Activated naive CD4-positive, alpha-beta T cell treated with anti-CD3 and anti-CD28 coated beads, Interleukin-2, amount 10 ng/mL, durations not matched to agents 7 days and 5 days (primary cell): Measurements from ENCODE around the gene FAM13C.

ENCODE experiments used
- CTCF ChIA-PET: fragments of 350-600 bp; sonication (Branson Sonifier 250); formaldehyde crosslinking; loops from one replicate; lab custom pipeline; 2021; ENCODE audit warnings: antibody characterized with exemption; lab: Charles Lee
- DNase-seq: peaks from one replicate; pipeline ENCODE4 v3.0.0-alpha.2; 2020
- H3K27ac Mint-ChIP-seq: one replicate; pipeline ENCODE4 v1.8.0; 2021; ENCODE audit warnings: mild to moderate bottlenecking, moderate library complexity, mixed read lengths
- H3K27me3 Mint-ChIP-seq: one replicate; pipeline ENCODE4 v1.8.0; 2021; ENCODE audit warnings: mild to moderate bottlenecking, mixed read lengths
- H3K36me3 Mint-ChIP-seq: one replicate; pipeline ENCODE4 v1.8.0; 2021; ENCODE audit warnings: mixed read lengths
- H3K4me1 Mint-ChIP-seq: one replicate; pipeline ENCODE4 v1.8.0; 2021; ENCODE audit warnings: mixed read lengths
- H3K4me3 Mint-ChIP-seq: one replicate; pipeline ENCODE4 v1.8.0; 2021; ENCODE audit warnings: mild to moderate bottlenecking, moderate library complexity, mixed read lengths
- H3K9me3 Mint-ChIP-seq: one replicate; pipeline ENCODE4 v1.8.0; 2021; ENCODE audit warnings: mixed read lengths

Gene FAM13C

GRCh38 chr10:59342000-59342399 lies 20.3 kb downstream of the FAM13C start:
- Mint-ChIP-seq H3K27ac (no peak overlapping the region), H3K4me3 (no peak overlapping the region), H3K36me3 (no peaks in the 10 kb centered on the region), H3K27me3 (no peaks in the 10 kb centered on the region), H3K4me1 (no peaks in the 10 kb centered on the region), H3K9me3 (peaks cover 4% of the 10 kb centered on the region)
- DNase-seq = no peak
- CTCF ChIA-PET = no interaction called here

GRCh38 chr10:59340285-59340684 lies 22.1 kb downstream of the FAM13C start:
- Mint-ChIP-seq H3K27ac (no peak overlapping the region), H3K4me1 (no peaks in the 10 kb centered on the region), H3K4me3 (no peak overlapping the region), H3K27me3 (no peaks in the 10 kb centered on the region), H3K36me3 (no peaks in the 10 kb centered on the region), H3K9me3 (peaks cover 4% of the 10 kb centered on the region)
- CTCF ChIA-PET = no interaction called here
- DNase-seq = no peak

DNA sequence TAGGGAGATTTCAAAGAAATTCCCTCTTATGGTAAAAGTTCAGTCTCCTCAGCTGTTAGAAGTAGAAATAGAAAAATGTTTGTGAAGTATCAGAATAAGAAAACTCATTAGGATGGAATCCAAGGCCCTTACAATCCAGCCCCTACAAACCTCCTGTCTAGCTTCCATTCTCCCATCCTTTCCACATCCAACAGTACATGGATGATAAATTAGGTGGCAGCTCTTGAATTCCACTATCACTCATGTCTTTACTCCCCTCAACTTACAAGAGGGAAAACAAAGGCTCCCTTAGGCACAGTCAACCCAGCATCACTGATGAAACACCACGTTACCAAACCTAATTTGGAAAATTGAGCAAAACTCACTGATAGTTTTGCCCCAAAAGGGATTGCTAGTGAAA lies 23.0 kb downstream of the FAM13C start:
- Mint-ChIP-seq H3K9me3 (peaks cover 4% of the 10 kb centered on the region), H3K4me1 (no peaks in the 10 kb centered on the region), H3K36me3 (no peaks in the 10 kb centered on the region), H3K27me3 (no peaks in the 10 kb centered on the region), H3K4me3 (no peak overlapping the region), H3K27ac (no peak overlapping the region)
- no peak for DNase-seq
- CTCF ChIA-PET = no interaction called here

DNA sequence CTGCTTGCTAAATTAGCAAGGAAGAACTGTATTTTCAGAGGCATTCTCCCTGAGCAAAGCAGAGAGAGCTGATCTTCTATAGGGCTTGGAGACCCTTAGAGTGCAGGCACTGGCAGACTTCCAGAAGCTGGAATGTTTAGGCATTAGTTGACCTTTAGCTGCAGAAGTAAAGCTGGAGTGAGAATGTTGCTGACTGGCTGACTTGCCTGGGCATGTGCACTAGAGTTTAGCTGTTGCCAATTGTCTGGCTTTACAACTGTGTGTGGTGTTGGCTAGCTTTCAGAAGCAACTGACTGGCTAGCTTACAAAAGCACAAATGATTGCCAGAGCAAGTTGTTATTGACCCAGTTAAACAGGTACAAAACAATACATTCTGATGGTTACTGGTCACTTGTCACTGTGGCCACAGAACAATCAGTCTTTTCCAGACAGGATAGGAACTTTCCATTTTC lies 25.1 kb downstream of the FAM13C start:
- no peak for DNase-seq
- CTCF ChIA-PET = no interaction called here
- Mint-ChIP-seq H3K27me3 (no peaks in the 10 kb centered on the region), H3K36me3 (no peaks in the 10 kb centered on the region), H3K4me1 (no peaks in the 10 kb centered on the region), H3K4me3 (no peak overlapping the region), H3K9me3 (no peaks in the 10 kb centered on the region), H3K27ac (no peak overlapping the region)

- Mint-ChIP-seq H3K9me3 (no peaks in the 10 kb centered on the region), H3K27ac (no peak overlapping the region), H3K36me3 (no peaks in the 10 kb centered on the region), H3K27me3 (no peaks in the 10 kb centered on the region), H3K4me1 (no peaks in the 10 kb centered on the region), H3K4me3 (no peak overlapping the region)
- DNase-seq = no peak
- CTCF ChIA-PET = no interaction called here
Measured at GRCh38 chr10:59336632-59337031, 25.7 kb downstream of the FAM13C start.

DNA sequence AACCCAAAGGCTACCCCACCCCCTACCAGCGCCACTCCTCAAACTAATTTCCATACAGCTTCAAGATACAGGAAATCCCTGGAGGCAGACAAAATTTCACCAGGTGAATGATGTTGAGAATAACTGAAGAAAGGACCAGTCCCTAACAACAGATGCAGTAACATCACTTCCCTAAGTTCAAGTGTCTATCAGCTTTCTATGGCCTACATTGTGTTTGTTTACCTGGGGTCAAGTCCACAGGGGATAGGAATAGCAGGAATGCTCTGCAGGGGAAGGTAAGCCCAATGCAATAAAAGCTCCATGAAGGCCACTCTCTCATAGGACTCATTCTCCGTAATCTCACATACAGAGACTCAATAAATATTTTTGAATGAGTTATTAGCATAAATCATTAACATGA lies 26.9 kb downstream of the FAM13C start:
- Mint-ChIP-seq H3K27me3 (no peaks in the 10 kb centered on the region), H3K36me3 (no peaks in the 10 kb centered on the region), H3K4me3 (no peak overlapping the region), H3K27ac (no peak overlapping the region), H3K4me1 (no peaks in the 10 kb centered on the region), H3K9me3 (no peaks in the 10 kb centered on the region)
- CTCF ChIA-PET = no interaction called here
- DNase-seq = no peak

DNA sequence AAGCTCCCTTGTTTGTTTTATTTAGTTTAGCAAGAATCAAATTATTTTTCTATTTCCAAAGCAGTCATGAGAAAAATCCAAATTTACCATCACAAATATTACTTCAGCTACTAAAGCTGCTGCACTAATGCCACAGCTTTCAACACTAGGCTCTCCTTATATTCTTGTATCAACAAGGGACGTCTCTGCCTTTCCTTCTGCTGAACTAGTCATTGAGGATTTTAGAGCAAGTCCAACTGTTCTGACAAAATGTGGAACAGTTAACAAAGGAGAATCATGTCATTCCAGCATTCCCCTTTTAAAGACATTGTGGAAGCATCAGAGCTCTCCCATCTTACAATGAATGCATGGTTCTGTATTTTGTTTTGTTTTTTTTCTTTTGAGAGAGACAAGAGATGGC lies 28.6 kb downstream of the FAM13C start:
- Mint-ChIP-seq H3K27me3 (no peaks in the 10 kb centered on the region), H3K27ac (no peak overlapping the region), H3K36me3 (no peaks in the 10 kb centered on the region), H3K4me1 (no peaks in the 10 kb centered on the region), H3K4me3 (no peak overlapping the region), H3K9me3 (no peaks in the 10 kb centered on the region)
- CTCF ChIA-PET = no interaction called here
- no peak for DNase-seq

DNA sequence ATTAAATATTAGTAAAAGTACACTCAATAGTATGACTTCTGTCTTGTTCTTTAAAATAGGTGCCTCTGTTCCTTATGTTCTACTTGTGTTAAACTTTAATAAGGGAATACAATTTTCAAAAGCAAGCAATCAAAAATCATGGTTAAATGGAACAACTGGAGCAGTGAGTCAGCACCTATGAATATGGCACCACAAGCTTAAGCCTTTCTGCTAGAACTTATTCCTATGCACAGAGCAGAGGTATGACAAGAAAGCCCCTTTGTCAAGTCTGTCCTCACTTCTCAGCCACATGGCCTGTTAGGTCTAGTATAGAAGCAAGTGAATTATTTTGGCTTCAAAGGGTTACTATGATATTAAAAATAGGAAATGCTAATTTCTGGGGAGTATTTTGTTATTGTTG lies 29.8 kb downstream of the FAM13C start:
- H3K4me3 Mint-ChIP-seq = no peak overlapping the region
- H3K36me3 Mint-ChIP-seq = no peaks in the 10 kb centered on the region
- no peaks in the 10 kb centered on the region for H3K9me3 Mint-ChIP-seq
- H3K27ac Mint-ChIP-seq = no peak overlapping the region
- DNase-seq = no peak
- no peaks in the 10 kb centered on the region for H3K4me1 Mint-ChIP-seq
- no peaks in the 10 kb centered on the region for H3K27me3 Mint-ChIP-seq
- CTCF ChIA-PET = no interaction called here

DNA sequence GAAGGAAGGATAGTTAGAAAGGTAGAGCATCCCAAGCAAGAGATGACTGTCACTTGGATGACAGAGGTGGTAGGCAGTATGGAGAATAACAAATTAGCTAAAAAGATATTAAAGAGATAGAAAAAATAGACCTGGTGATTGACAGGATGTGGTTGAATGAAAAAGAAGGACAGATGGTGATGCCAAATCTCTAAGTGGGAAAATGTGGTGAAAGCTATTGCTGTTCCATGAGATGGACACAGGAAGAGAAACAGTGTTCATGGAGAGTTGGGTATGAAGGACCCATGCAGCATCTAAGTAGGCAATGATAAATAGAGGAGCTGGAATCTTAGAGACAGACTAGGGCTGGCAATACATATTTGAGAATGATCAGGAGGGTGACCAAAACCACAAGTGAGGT lies 30.7 kb downstream of the FAM13C start:
- no peak for DNase-seq
- Mint-ChIP-seq H3K27me3 (no peaks in the 10 kb centered on the region), H3K9me3 (no peaks in the 10 kb centered on the region), H3K36me3 (no peaks in the 10 kb centered on the region), H3K4me3 (no peak overlapping the region), H3K4me1 (no peaks in the 10 kb centered on the region), H3K27ac (no peak overlapping the region)
- CTCF ChIA-PET = no interaction called here

- H3K4me3 Mint-ChIP-seq = no peak overlapping the region
- no peaks in the 10 kb centered on the region for H3K4me1 Mint-ChIP-seq
- H3K27ac Mint-ChIP-seq = no peak overlapping the region
- H3K36me3 Mint-ChIP-seq = no peaks in the 10 kb centered on the region
- CTCF ChIA-PET = no interaction called here
- no peaks in the 10 kb centered on the region for H3K9me3 Mint-ChIP-seq
- H3K27me3 Mint-ChIP-seq = no peaks in the 10 kb centered on the region
- no peak for DNase-seq
Measured at GRCh38 chr10:59325116-59325515, 37.2 kb downstream of the FAM13C start.

DNA sequence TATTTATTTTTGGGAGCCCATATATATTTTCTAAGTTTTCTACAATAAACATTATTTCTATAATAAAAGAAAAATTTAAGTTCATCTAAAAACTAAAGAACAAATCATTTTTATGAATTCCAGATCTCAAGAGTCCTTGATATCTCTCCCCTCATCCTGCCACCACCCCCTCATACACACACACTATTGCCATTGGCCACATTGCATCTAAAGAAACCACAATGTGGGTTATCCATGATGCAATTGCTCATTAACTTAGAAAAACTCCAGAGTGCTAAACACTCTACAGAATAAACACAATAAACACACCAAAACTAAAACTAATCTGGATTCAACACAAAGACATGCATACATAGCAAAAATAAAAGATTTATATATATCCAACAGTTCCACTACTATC lies 37.8 kb downstream of the FAM13C start:
- no peaks in the 10 kb centered on the region for H3K9me3 Mint-ChIP-seq
- no peak for DNase-seq
- H3K27ac Mint-ChIP-seq = no peak overlapping the region
- CTCF ChIA-PET = no interaction called here
- H3K36me3 Mint-ChIP-seq = no peaks in the 10 kb centered on the region
- no peak overlapping the region for H3K4me3 Mint-ChIP-seq
- H3K4me1 Mint-ChIP-seq = no peaks in the 10 kb centered on the region
- no peaks in the 10 kb centered on the region for H3K27me3 Mint-ChIP-seq

DNA sequence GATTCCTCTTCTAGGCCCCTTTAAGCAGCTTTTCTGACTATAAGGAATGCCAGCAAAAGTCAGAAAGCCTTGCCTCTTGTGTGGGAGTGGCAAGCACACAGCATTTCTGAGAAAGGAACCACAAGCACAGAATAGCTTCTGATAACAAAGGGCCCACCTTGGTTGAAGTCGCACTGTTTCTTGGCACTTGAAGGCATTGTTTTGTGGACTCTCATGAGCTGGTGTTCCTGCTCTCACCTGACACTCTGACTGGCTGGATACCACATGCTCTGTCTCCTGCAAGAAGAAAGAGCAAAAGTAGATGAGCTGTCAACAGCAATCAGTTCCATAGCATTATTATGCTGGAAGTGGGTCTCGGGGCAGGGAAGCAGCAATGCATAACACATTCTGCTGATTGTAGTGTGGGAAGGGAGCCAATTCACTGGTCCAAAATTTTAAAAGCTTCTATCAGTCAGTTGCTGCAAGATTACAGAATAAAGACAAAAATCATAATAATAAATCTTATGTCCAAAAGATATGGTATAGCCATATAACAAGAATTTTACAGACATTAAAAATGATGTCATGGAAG lies 38.4 kb downstream of the FAM13C start:
- Mint-ChIP-seq H3K4me3 (no peak overlapping the region), H3K27ac (no peak overlapping the region)
- CTCF ChIA-PET = no interaction called here

GRCh38 chr10:59323036-59323459 lies 39.3 kb downstream of the FAM13C start:
- no peak overlapping the region for H3K27ac Mint-ChIP-seq
- no peak overlapping the region for H3K4me3 Mint-ChIP-seq
- H3K27me3 Mint-ChIP-seq = no peaks in the 10 kb centered on the region
- DNase-seq = no peak
- no peaks in the 10 kb centered on the region for H3K9me3 Mint-ChIP-seq
- CTCF ChIA-PET = no interaction called here
- no peaks in the 10 kb centered on the region for H3K4me1 Mint-ChIP-seq
- H3K36me3 Mint-ChIP-seq = no peaks in the 10 kb centered on the region

More for the DNA sequence above, 38.4 kb downstream of the FAM13C start:
- Mint-ChIP-seq H3K4me1 (no peaks in the 10 kb centered on the region), H3K27me3 (no peaks in the 10 kb centered on the region), H3K36me3 (no peaks in the 10 kb centered on the region), H3K9me3 (no peaks in the 10 kb centered on the region)
- DNase-seq = no peak

GRCh38 chr10:59322131-59322530 lies 40.2 kb downstream of the FAM13C start:
- Mint-ChIP-seq H3K27me3 (no peaks in the 10 kb centered on the region), H3K27ac (no peak overlapping the region), H3K9me3 (no peaks in the 10 kb centered on the region), H3K4me3 (no peak overlapping the region), H3K36me3 (no peaks in the 10 kb centered on the region), H3K4me1 (no peaks in the 10 kb centered on the region)
- CTCF ChIA-PET = no interaction called here
- DNase-seq = no peak

DNA sequence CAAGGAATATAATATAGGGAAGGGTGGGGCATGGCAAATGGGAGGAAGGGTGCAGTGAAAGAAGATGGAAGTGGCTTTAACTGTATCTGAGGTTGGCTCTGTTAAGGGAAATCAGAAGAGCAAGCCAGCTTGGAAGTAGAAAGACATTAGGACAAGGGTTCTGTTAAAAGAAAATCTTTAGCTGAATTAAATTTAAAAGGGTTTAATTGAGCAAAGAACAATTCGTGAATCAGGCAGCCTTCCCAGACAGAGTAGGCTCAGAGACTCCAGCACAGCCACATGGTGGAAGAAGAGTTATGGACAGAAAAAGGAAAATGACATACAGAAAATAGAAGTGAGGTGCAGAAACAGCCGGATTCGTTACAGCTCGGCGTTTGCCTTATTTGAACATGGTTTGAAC lies 42.0 kb downstream of the FAM13C start:
- Mint-ChIP-seq H3K27me3 (no peaks in the 10 kb centered on the region), H3K36me3 (no peaks in the 10 kb centered on the region), H3K4me1 (no peaks in the 10 kb centered on the region), H3K9me3 (no peaks in the 10 kb centered on the region), H3K27ac (no peak overlapping the region), H3K4me3 (no peak overlapping the region)
- CTCF ChIA-PET = no interaction called here
- no peak for DNase-seq

GRCh38 chr10:59319854-59320253 lies 42.5 kb downstream of the FAM13C start:
- Mint-ChIP-seq H3K36me3 (no peaks in the 10 kb centered on the region), H3K4me3 (no peak overlapping the region), H3K4me1 (no peaks in the 10 kb centered on the region), H3K27me3 (no peaks in the 10 kb centered on the region), H3K27ac (no peak overlapping the region), H3K9me3 (no peaks in the 10 kb centered on the region)
- CTCF ChIA-PET = no interaction called here
- DNase-seq = no peak
